ENCODE data around the gene GMDS. TPM values are rescaled to one million over a fixed set of nuclear protein-coding genes. Genes with fewer than 3 reads are reported as not detected.

Gene GMDS
- total and polyA plus RNA-seq, 2 of the 4 experiments (the other 2 are of a cell fraction): 7.3 to 21.9 TPM

- no peak overlapping the region for H3K9ac ChIP-seq (ENCODE audit: low read depth, low read length)
- H2BK20ac ChIP-seq (ENCODE audit: low read depth, low read length): no peak overlapping the region
- H4K20me1 ChIP-seq (ENCODE audit: insufficient read depth, low read length): no peaks in the 10 kb centered on the region
- intact Hi-C loops (cut with micrococcal nuclease): no loop called here
- H3K56ac ChIP-seq (ENCODE audit: extremely low read depth, insufficient read depth, low read length): no peak overlapping the region
- dilution Hi-C loops (cut with HindIII; ENCODE audit: low sequenced_read_pairs, unreplicated experiment): no loop called here
- no peak overlapping the region for H3K27ac ChIP-seq (ENCODE audit: insufficient read depth, low read length)
- H3K18ac ChIP-seq (ENCODE audit: low read depth, low read length): no peak overlapping the region
- CTCF ChIA-PET: interaction anchor here (0.6 kb wide), 1 partner anchor 308 kb away, joined by 3 read pairs; no protein-coding TSS in a partner anchor
- no peak overlapping the region for H3K23ac ChIP-seq (ENCODE audit: low read depth, low read length)
- TF ChIP-seq, protein P1, sequence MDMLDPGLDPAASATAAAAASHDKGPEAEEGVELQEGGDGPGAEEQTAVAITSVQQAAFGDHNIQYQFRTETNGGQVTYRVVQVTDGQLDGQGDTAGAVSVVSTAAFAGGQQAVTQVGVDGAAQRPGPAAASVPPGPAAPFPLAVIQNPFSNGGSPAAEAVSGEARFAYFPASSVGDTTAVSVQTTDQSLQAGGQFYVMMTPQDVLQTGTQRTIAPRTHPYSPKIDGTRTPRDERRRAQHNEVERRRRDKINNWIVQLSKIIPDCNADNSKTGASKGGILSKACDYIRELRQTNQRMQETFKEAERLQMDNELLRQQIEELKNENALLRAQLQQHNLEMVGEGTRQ (IDR thresholded peaks at IDR 0.05; ENCODE audit: low read depth, low read length): no peak
- TF ChIP-seq SMC3 (IDR thresholded peaks at IDR 0.05; ENCODE audit: low read depth, low read length) (no peak), RAD21 (IDR thresholded peaks at IDR 0.05; ENCODE audit: low read length) (no peak), BHLHE40 (IDR thresholded peaks at IDR 0.05; ENCODE audit: low read depth, low read length) (no peak), RFX5 (IDR thresholded peaks at IDR 0.05; ENCODE audit: low read depth, low read length) (no peak), CEBPB (IDR thresholded peaks at IDR 0.05; ENCODE audit: low read depth, low read length) (no peak), CTCF (conservative IDR thresholded peaks at IDR 0.05; ENCODE audit: low read depth, low read length) (no peak), POLR2A (IDR thresholded peaks at IDR 0.05; ENCODE audit: low read depth, low read length) (no peak), CHD1 (IDR thresholded peaks at IDR 0.05; ENCODE audit: low read depth, low read length) (no peak), RCOR1 (IDR thresholded peaks at IDR 0.05; ENCODE audit: insufficient replicate concordance, low read length) (no peak), MXI1 (IDR thresholded peaks at IDR 0.05; ENCODE audit: borderline replicate concordance, low read depth, low read length) (no peak), FOS (IDR thresholded peaks at IDR 0.05; ENCODE audit: low read depth, low read length) (no peak), NFE2L2 (IDR thresholded peaks at IDR 0.05; ENCODE audit: low read depth, low read length) (no peak), MAZ (IDR thresholded peaks at IDR 0.05; ENCODE audit: borderline replicate concordance, low read depth, low read length) (no peak), MAFK (IDR thresholded peaks at IDR 0.05; ENCODE audit: low read depth, low read length) (no peak)
- TF ChIP-seq, protein P2, sequence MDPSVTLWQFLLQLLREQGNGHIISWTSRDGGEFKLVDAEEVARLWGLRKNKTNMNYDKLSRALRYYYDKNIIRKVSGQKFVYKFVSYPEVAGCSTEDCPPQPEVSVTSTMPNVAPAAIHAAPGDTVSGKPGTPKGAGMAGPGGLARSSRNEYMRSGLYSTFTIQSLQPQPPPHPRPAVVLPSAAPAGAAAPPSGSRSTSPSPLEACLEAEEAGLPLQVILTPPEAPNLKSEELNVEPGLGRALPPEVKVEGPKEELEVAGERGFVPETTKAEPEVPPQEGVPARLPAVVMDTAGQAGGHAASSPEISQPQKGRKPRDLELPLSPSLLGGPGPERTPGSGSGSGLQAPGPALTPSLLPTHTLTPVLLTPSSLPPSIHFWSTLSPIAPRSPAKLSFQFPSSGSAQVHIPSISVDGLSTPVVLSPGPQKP (IDR thresholded peaks at IDR 0.05; ENCODE audit: borderline replicate concordance, low read depth, low read length): no peak
- no peak overlapping the region for H3K4me3 ChIP-seq (ENCODE audit: insufficient read depth, low read depth, low read length)
- no peak overlapping the region for H2BK120ac ChIP-seq (ENCODE audit: low read depth, low read length)
- no peaks in the 10 kb centered on the region for H3K4me1 ChIP-seq (ENCODE audit: control insufficient read depth, insufficient read depth, low read length)
- H2AK5ac ChIP-seq (ENCODE audit: low read depth, low read length): no peak overlapping the region
- H3K4ac ChIP-seq (ENCODE audit: low read depth, low read length): no peak overlapping the region
- H3K27me3 ChIP-seq (ENCODE audit: control insufficient read depth, insufficient read depth, low read length): no peaks in the 10 kb centered on the region
- BruUV-seq (replicated peaks): no TSS peak
- H3K14ac ChIP-seq (replicated peaks; ENCODE audit: low read depth, low read length): no peak overlapping the region
- no peak overlapping the region for H4K5ac ChIP-seq (ENCODE audit: low read depth, low read length)
- no peak overlapping the region for H4K91ac ChIP-seq (ENCODE audit: insufficient read depth, low read depth, low read length)
- H3K36me3 ChIP-seq (ENCODE audit: control insufficient read depth, insufficient read depth, low read length): no peaks in the 10 kb centered on the region
- WGBS, 2 experiments (ENCODE audit: extremely low coverage in 2 of 2, insufficient read length in 1 of 2): 90% methylated on average over 8 of the region's 14 CpGs; no CpG with 5 or more reads in 1 of the 2 experiments
- no peak overlapping the region for H2BK15ac ChIP-seq (ENCODE audit: low read depth, low read length)
- peak; percentile 15 for DNase-seq
- in situ Hi-C loops (cut with MboI; ENCODE audit: low sequenced_read_pairs): no loop called here
- H3K9me1 ChIP-seq (ENCODE audit: insufficient read depth, low read length): peaks cover 7% of the 10 kb centered on the region
- ATAC-seq (ENCODE audit: low read depth): peak; percentile 44
- H3K79me1 ChIP-seq (ENCODE audit: low read depth in 1 of 2, low read length in 2 of 2): no peaks in the 10 kb centered on the region
- no peaks in the 10 kb centered on the region; the same call in 1 of the 2 replicates for H3K9me3 ChIP-seq (ENCODE audit: control insufficient read depth, insufficient read depth, low read length)
- no peak overlapping the region for H3K4me2 ChIP-seq (ENCODE audit: low read depth, low read length)
- no peak overlapping the region for H2BK5ac ChIP-seq (ENCODE audit: low read depth, low read length, poor library complexity, severe bottlenecking)
- POLR2A ChIA-PET (ENCODE audit: unreplicated experiment): no interaction called here
- no peak overlapping the region for H2AFZ ChIP-seq (replicated peaks; ENCODE audit: low read length, poor library complexity)
- no peak overlapping the region for H2AK9ac ChIP-seq (replicated peaks; ENCODE audit: low read depth, low read length, poor library complexity)
- no peak overlapping the region for H4K8ac ChIP-seq (ENCODE audit: low read depth in 2 of 2, low read length in 2 of 2)
These were observed 599.8 kb downstream of the GMDS start for GRCh38 chr6:1645466-1646185.
